C4-2B (cell line): ENCODE results near the gene CFAP46.
A peak's percentile ranks its signal among the peaks of the same experiment; 100 is the strongest.

Source experiments
- H3K27ac ChIP-seq: fragments of 450-650 bp; 2 replicates; pipeline ENCODE4 v1.5.1; 2017
- CTCF ChIP-seq: fragments of 450-650 bp; conservative IDR thresholded peaks from 2 replicates; pipeline ENCODE4 v1.5.1; 2017; ENCODE audit warnings: mild to moderate bottlenecking
- ZFX ChIP-seq: fragments of 450-650 bp; IDR thresholded peaks from 2 replicates; pipeline ENCODE4 v1.6.1; 2017

CFAP46 gene

GRCh38 chr10:132964707-132965410 lies 22.5 kb upstream of the CFAP46 start:
- H3K27ac ChIP-seq = peak overlapping the region; percentile 91
- TF ChIP-seq ZFX = peak; percentile 25; the same call in 1 of the 2 replicates

GRCh38 chr10:132964231-132964630 lies 21.9 kb upstream of the CFAP46 start:
- TF ChIP-seq CTCF (no peak), ZFX (no peak)
- H3K27ac ChIP-seq = peak overlapping the region; percentile 91

GRCh38 chr10:132963430-132963960 lies 21.1 kb upstream of the CFAP46 start:
- TF ChIP-seq CTCF (no peak), ZFX (no peak)
- H3K27ac ChIP-seq = peak overlapping the region; percentile 91

- no peak for TF ChIP-seq ZFX
- TF ChIP-seq CTCF = no peak
- no peak overlapping the region for H3K27ac ChIP-seq
Measured at GRCh38 chr10:132962623-132963429, 20.5 kb upstream of the CFAP46 start.

GRCh38 chr10:132961787-132962622 lies 19.6 kb upstream of the CFAP46 start:
- TF ChIP-seq ZFX = no peak
- TF ChIP-seq CTCF = no peak
- H3K27ac ChIP-seq = no peak overlapping the region

GRCh38 chr10:132961420-132961786 lies 19.0 kb upstream of the CFAP46 start:
- H3K27ac ChIP-seq = no peak overlapping the region

More at GRCh38 chr10:132961420-132961786, 19.0 kb upstream of the CFAP46 start:
- no peak for TF ChIP-seq CTCF
- no peak for TF ChIP-seq ZFX
